HG03025 (cell line): ENCODE measurements around the gene SSTR5.

Experiments
- ATAC-seq: cut with Tn5 transposase; IDR thresholded peaks from one replicate; pipeline ENCODE4 v1.9.1; 2021; ENCODE audit warnings: mild to moderate bottlenecking, moderate library complexity; ENCODE audit not compliant: unreplicated experiment, low FRiP score

The SSTR5 gene

GRCh38 chr16:1119766-1120576 is 47.4 kb downstream of the SSTR5 start:
- no peak for ATAC-seq

GRCh38 chr16:1120577-1120941 is 48.0 kb downstream of the SSTR5 start:
- ATAC-seq: no peak

GRCh38 chr16:1121009-1121408 is 48.5 kb downstream of the SSTR5 start:
- ATAC-seq: no peak

- no peak for ATAC-seq
Observed at GRCh38 chr16:1121601-1122397, 49.3 kb downstream of the SSTR5 start.

- no peak for ATAC-seq
Observed at GRCh38 chr16:1122398-1122765, 49.8 kb downstream of the SSTR5 start.

- ATAC-seq: no peak
Observed at GRCh38 chr16:1123525-1124230, 51.1 kb downstream of the SSTR5 start.

- ATAC-seq: no peak
Observed at GRCh38 chr16:1124291-1124690, 51.7 kb downstream of the SSTR5 start.

GRCh38 chr16:1124795-1125194 is 52.2 kb downstream of the SSTR5 start:
- ATAC-seq: no peak

- ATAC-seq: no peak
Observed at GRCh38 chr16:1125471-1125870, 52.9 kb downstream of the SSTR5 start.

GRCh38 chr16:1126044-1126443 is 53.5 kb downstream of the SSTR5 start:
- no peak for ATAC-seq

- ATAC-seq: no peak
Observed at GRCh38 chr16:1126586-1126985, 54.0 kb downstream of the SSTR5 start.

GRCh38 chr16:1127101-1127500 is 54.6 kb downstream of the SSTR5 start:
- no peak for ATAC-seq

- no peak for ATAC-seq
Observed at GRCh38 chr16:1127971-1128715, 55.6 kb downstream of the SSTR5 start.

- no peak for ATAC-seq
Observed at GRCh38 chr16:1129106-1129960, 56.8 kb downstream of the SSTR5 start.

GRCh38 chr16:1130382-1130781 is 57.8 kb downstream of the SSTR5 start:
- no peak for ATAC-seq
